Ovary (tissue), 9 donors: ENCODE measurements around the gene PMEPA1. TPM values are rescaled to one million over a fixed set of nuclear protein-coding genes. Genes with fewer than 3 reads are reported as not detected.

ENCODE experiments used
- DNase-seq, 5 donors: peaks; one replicate each; pipeline ENCODE4 v3.0.0-alpha.2; 2019 to 2020
- H3K27ac ChIP-seq, 2 donors: fragments of 200-600 bp; one replicate each; pipeline versions ENCODE4 v1.5.1 to v1.8.0; 2019 to 2022
- H3K27me3 ChIP-seq: fragments of 200-600 bp; one replicate; pipeline ENCODE4 v1.8.0; 2022
- H3K36me3 ChIP-seq: fragments of 200-600 bp; sonication (generic); one replicate; pipeline ENCODE4 v1.5.1; 2019
- H3K4me1 ChIP-seq: one replicate; pipeline ENCODE4 v1.8.1; 2013; ENCODE audit warnings: mild to moderate bottlenecking, moderate library complexity; ENCODE audit not compliant: insufficient read depth
- H3K4me3 ChIP-seq: fragments of 200-600 bp; sonication (generic); one replicate; pipeline ENCODE4 v1.5.1; 2017
- H3K9me3 ChIP-seq, 2 donors: fragments of 200-600 bp in 1 of 2; sonication (generic) in 1 of 2; one replicate each; pipeline versions ENCODE4 v1.5.1 to v1.8.1; 2013 to 2019; ENCODE audit warnings: mild to moderate bottlenecking in 1 of 2, moderate library complexity in 1 of 2
- EP300 ChIP-seq: sonication (generic); formaldehyde crosslinking; IDR thresholded peaks from one replicate; pipeline ENCODE4 v1.6.1; 2017; ENCODE audit warnings: antibody characterized with exemption
- POLR2A ChIP-seq: fragments of 450-650 bp; IDR thresholded peaks from one replicate; pipeline ENCODE4 v1.6.1; 2017; ENCODE audit warnings: antibody characterized with exemption, mild to moderate bottlenecking, moderate library complexity
- WGBS, 3 donors: extraction: QIAGEN DNeasy Blood & Tissue Kit in 1 of 3; methylation state at CpG; one replicate each; pipeline versions ENCODE4 v1.1.5 to v1.1.7; 2013 to 2017; 5-methylcytosine and 5-hydroxymethylcytosine counted together
- intact Hi-C, 4 donors: fragments of 100-400 bp; cut with DNase I; formaldehyde crosslinking; loops; one replicate each; pipeline versions ENCODE4 v1.11.0 to v1.15.1; 2022 to 2023
- polyA plus RNA-seq, 2 donors: library from polyadenylated mRNA; stranded (reverse); fragments of 200-250 nt in 1 of 2; fragments of 350-450 nt in 1 of 2; fragmentation: Illumina TruSeq in 1 of 2; extraction: RNeasy Lipid Tissue Mini Kit (QIAGEN cat#74804) in 1 of 2; gene quantifications; one replicate each; pipeline ENCODE4 v1.2.3, GENCODE V29; 2013 to 2014
- total RNA-seq, 7 donors: library from RNA; depleted of rRNA in 2 of 7; stranded (reverse); fragments of >200 nt in 2 of 7; fragmentation: NEBNext Ultra II Directional in 3 of 7; extraction: Animal tissue kit (Norgen Biotek cat#: 25700) in 3 of 7; gene quantifications; one replicate each; pipeline versions ENCODE4 v1.1.0 to v1.2.4, GENCODE V29; 2016 to 2023
- TF ChIP-seq, protein P1 (sequence below), 3 donors: fragments of 450-650 bp in 2 of 3; fragments of 200-600 bp in 1 of 3; IDR thresholded peaks; one replicate each; pipeline versions ENCODE4 v1.5.1 to v1.8.0; 2016 to 2022; ENCODE audit warnings: antibody characterized with exemption in 3 of 3, mild to moderate bottlenecking in 1 of 3
- donor health status: DM: no; HTN: no; CAD: no; lungs with moderate emphysema.
- donor health status: DM: no; HTN: no; CAD: no.
- donor health status: Bipolar disorder and iron deficiency.
- donor health status: DM: yes; HTN: yes; CAD: no.
- donor health status: DM: no; HTN: no; CAD: no.
- donor health status: DM: yes; HTN: yes; CAD: no.

The PMEPA1 gene
- total and polyA plus RNA-seq, 9 donors = 2.7 to 73.4 (median 17.6) TPM

DNA sequence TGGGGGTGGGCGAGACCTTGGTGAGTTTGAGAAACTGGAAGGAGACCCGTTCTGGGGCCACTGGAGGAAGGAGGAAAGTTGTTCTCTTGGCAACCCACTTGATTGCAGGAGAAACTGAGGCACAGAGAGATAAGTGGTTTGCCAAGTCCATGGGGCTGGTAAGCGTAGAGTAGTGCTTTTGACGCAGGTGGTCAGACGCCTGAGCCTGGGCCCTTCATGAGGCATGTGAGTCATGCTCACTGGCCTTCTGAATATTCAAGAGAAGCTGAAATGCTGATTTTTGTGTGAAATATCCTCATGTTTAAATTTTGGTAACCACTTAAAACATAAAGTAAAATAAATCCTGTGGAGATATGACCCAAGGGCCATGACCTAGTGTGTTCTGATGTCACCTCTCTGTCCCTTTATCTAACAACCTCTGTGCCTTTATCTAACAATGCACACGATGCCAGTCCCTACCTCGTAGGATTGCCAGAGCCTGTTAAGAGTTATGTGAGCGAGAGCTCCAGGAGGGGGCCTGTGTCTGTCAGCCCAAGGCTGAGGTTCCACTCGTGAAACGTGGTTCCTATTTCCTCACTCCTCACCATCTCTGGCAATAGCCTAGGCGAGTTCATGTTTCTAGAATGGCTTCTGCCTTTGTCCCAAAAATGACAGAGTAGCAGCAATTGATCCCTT lies 32.8 kb upstream of the PMEPA1 start:
- Histone ChIP-seq H3K27me3 (no peaks in the 10 kb centered on the region), H3K9me3 (no peaks in the 10 kb centered on the region), H3K36me3 (no peaks in the 10 kb centered on the region), H3K4me3 (no peak overlapping the region), H3K27ac (no peak overlapping the region), H3K4me1 (no peaks in the 10 kb centered on the region)
- TF ChIP-seq, protein P1, sequence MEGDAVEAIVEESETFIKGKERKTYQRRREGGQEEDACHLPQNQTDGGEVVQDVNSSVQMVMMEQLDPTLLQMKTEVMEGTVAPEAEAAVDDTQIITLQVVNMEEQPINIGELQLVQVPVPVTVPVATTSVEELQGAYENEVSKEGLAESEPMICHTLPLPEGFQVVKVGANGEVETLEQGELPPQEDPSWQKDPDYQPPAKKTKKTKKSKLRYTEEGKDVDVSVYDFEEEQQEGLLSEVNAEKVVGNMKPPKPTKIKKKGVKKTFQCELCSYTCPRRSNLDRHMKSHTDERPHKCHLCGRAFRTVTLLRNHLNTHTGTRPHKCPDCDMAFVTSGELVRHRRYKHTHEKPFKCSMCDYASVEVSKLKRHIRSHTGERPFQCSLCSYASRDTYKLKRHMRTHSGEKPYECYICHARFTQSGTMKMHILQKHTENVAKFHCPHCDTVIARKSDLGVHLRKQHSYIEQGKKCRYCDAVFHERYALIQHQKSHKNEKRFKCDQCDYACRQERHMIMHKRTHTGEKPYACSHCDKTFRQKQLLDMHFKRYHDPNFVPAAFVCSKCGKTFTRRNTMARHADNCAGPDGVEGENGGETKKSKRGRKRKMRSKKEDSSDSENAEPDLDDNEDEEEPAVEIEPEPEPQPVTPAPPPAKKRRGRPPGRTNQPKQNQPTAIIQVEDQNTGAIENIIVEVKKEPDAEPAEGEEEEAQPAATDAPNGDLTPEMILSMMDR (IDR thresholded peaks at IDR 0.05) = no peak
- no peak for TF ChIP-seq EP300
- TF ChIP-seq POLR2A = no peak
- DNase-seq = no peak
- WGBS, 3 donors = 61 to 75% (median 66%) methylated on average over 11 of the region's 11 CpGs
- intact Hi-C loops = no loop called here

DNA sequence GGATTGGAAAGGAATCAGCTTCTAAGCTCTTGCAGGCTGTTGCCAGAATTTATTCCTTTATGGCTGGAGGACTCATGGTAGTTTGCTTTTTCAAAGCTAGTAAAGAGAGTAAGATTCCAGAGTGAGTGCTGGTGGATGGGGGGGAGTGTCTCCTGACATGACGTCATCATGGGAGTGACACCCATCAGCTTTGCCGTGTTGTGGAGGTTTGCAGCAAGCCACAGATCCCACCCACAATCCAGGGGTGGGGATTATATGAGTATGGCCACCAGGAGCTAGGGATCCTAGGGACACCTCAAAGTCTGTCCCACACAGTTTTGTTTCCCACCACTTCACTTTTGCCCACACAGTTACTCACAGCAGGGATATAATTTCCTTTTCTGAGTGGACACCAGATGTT lies 28.7 kb upstream of the PMEPA1 start:
- 24 to 34% (median 34%) methylated on average over 2 of the region's 2 CpGs for WGBS, 3 donors
- intact Hi-C loops = no loop called here
- TF ChIP-seq EP300 (no peak), POLR2A (no peak)
- TF ChIP-seq, protein P1 (IDR thresholded peaks at IDR 0.05) = no peak
- Histone ChIP-seq H3K36me3 (no peaks in the 10 kb centered on the region), H3K27ac (no peak overlapping the region), H3K4me3 (no peak overlapping the region), H3K4me1 (no peaks in the 10 kb centered on the region), H3K27me3 (no peaks in the 10 kb centered on the region), H3K9me3 (no peaks in the 10 kb centered on the region)
- no peak for DNase-seq

DNA sequence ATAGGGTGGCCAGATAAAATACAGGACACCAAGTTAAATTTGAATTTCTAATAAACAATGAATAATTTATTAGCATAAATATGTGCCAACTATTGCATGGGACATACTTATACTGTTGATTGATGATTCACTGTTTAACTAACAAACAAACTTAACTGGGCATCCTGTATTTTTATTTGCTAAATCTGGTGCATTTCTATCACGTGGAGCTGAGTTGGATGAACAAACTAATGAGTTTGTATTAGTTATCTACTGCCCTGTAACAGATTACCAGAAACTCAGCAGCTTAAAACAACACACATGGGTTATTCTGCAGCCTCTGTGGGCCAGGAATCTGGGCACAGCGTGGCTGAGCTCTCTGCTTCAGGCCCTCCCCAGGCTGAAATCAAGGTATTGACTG lies 28.2 kb upstream of the PMEPA1 start:
- no peak overlapping the region for H3K27ac ChIP-seq
- H3K9me3 ChIP-seq = no peaks in the 10 kb centered on the region
- 73 to 84% (median 76%) methylated on average over 2 of the region's 2 CpGs for WGBS, 3 donors
- DNase-seq = no peak
- no peaks in the 10 kb centered on the region for H3K36me3 ChIP-seq
- H3K4me3 ChIP-seq = no peak overlapping the region
- no peaks in the 10 kb centered on the region for H3K27me3 ChIP-seq
- no peaks in the 10 kb centered on the region for H3K4me1 ChIP-seq
- intact Hi-C loops = no loop called here
- TF ChIP-seq, protein P1 (IDR thresholded peaks at IDR 0.05) = no peak
- TF ChIP-seq EP300 (no peak), POLR2A (no peak)

DNA sequence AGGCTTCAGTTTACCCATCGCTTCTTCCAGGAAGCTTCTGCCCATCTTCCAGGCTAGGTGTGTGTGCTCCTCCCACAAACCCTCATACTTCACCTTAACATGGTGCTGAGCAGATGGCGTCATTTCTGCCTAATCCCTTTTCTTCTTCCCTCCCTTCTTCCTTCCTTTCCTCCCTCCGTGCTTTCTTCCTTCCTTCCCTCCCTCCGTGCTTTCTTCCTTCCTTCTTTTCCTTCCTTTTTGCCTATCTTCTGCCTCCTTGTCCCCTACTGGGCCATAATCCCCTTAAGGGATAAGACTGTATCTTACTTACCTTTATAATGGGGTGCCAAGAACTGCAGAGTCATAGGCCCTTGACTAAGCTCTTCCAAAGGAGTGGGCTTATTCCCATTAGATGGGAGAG lies 27.5 kb upstream of the PMEPA1 start:
- WGBS, 3 donors = 74 to 89% (median 75%) methylated on average over 4 of the region's 4 CpGs
- H3K27ac ChIP-seq = no peak overlapping the region
- no peak for DNase-seq
- intact Hi-C loops = no loop called here
- H3K9me3 ChIP-seq = no peaks in the 10 kb centered on the region
- H3K36me3 ChIP-seq = no peaks in the 10 kb centered on the region
- TF ChIP-seq EP300 (no peak), POLR2A (no peak)
- TF ChIP-seq, protein P1 (IDR thresholded peaks at IDR 0.05) = no peak
- no peak overlapping the region for H3K4me3 ChIP-seq
- no peaks in the 10 kb centered on the region for H3K27me3 ChIP-seq
- H3K4me1 ChIP-seq = no peaks in the 10 kb centered on the region
